ENCODE data around the gene EID2. TPM values are rescaled to one million over a fixed set of nuclear protein-coding genes. Genes with fewer than 3 reads are reported as not detected.

The EID2 gene
- total RNA-seq, 1 donor from 2014 or later: 11.8 TPM

- no peak for DNase-seq (ENCODE audit: low spot score in 2 of 2)
- intact Hi-C loops (cut with DNase I): loop anchor here (10.0 kb wide), 1 partner anchor 456 kb away; the partner anchor contains the start of gene ZNF546
- H3K9me3 ChIP-seq: no peaks in the 10 kb centered on the region
- H3K27me3 ChIP-seq: no peaks in the 10 kb centered on the region
- peaks cover 5 to 16% of the 10 kb centered on the region in 2 donors for H3K4me1 ChIP-seq
- H3K27ac ChIP-seq: peak overlapping the region; percentile 95 to 96
- no peaks in the 10 kb centered on the region for H3K36me3 ChIP-seq
- H3K4me3 ChIP-seq: peak overlapping the region; percentile 77 to 95
- TF ChIP-seq CTCF (IDR thresholded peaks at IDR 0.05): no peak
Measured at GRCh38 chr19:39539165-39539517, 820 bp downstream of the EID2 start.

- Histone ChIP-seq H3K27me3 (no peaks in the 10 kb centered on the region), H3K4me1 (peaks cover 7 to 22% of the 10 kb centered on the region in 2 donors), H3K36me3 (no peaks in the 10 kb centered on the region), H3K4me3 (no peak overlapping the region), H3K9me3 (no peaks in the 10 kb centered on the region), H3K27ac (no peak overlapping the region)
- no peak for TF ChIP-seq CTCF (IDR thresholded peaks at IDR 0.05)
- no peak for DNase-seq (ENCODE audit: low spot score in 2 of 2)
- intact Hi-C loops (cut with DNase I): loop anchor here (2.0 to 10.0 kb wide), 4 partner anchors 143 to 461 kb away; partner anchors contain the start of genes FBL, MED29, PAF1 and SAMD4B
Measured at GRCh38 chr19:39533791-39534190, 6.2 kb downstream of the EID2 start.

GRCh38 chr19:39533003-39533512 is 6.9 kb downstream of the EID2 start:
- H3K9me3 ChIP-seq: no peaks in the 10 kb centered on the region
- TF ChIP-seq CTCF (IDR thresholded peaks at IDR 0.05): no peak
- peak overlapping the region in 1 of 2 donors; percentile 91 for H3K4me3 ChIP-seq
- peaks cover 6 to 16% of the 10 kb centered on the region in 2 donors for H3K4me1 ChIP-seq
- intact Hi-C loops (cut with DNase I): loop anchor here (2.0 to 10.0 kb wide), 4 partner anchors 142 to 462 kb away; partner anchors contain the start of genes FBL, MED29, PAF1 and SAMD4B
- no peaks in the 10 kb centered on the region for H3K36me3 ChIP-seq
- no peak for DNase-seq (ENCODE audit: low spot score in 2 of 2)
- H3K27ac ChIP-seq: no peak overlapping the region
- H3K27me3 ChIP-seq: no peaks in the 10 kb centered on the region

GRCh38 chr19:39532233-39533002 is 7.5 kb downstream of the EID2 start, which contains the start of gene EID2B:
Gene EID2B (minus strand): TSS chr19:39532852. CDS start chr19:39532802, 50 bp downstream.
- Histone ChIP-seq H3K9me3 (no peaks in the 10 kb centered on the region), H3K4me1 (peaks cover 6 to 11% of the 10 kb centered on the region in 2 donors), H3K27me3 (no peaks in the 10 kb centered on the region), H3K4me3 (peak within 1 kb of the TSS; percentile 86 to 91), H3K27ac (peak within 1 kb of the TSS; percentile 74 to 84), H3K36me3 (no peaks in the 10 kb centered on the region)
- intact Hi-C loops (cut with DNase I): loop anchor here (1.0 to 10.0 kb wide), 8 partner anchors 52 to 462 kb away; partner anchors contain the start of genes FBL, MED29, PAF1 and SAMD4B
- TF ChIP-seq CTCF (IDR thresholded peaks at IDR 0.05): peak; percentile 96 to 99 (median 97)
- peak; percentile 76 to 97 for DNase-seq (ENCODE audit: low spot score in 2 of 2)

GRCh38 chr19:39531834-39532232 is 8.1 kb downstream of the EID2 start:
- H3K4me1 ChIP-seq: peaks cover 6 to 11% of the 10 kb centered on the region in 2 donors
- intact Hi-C loops (cut with DNase I): loop anchor here (1.0 to 10.0 kb wide), 8 partner anchors 52 to 463 kb away; partner anchors contain the start of genes FBL, MED29, PAF1 and SAMD4B
- peak overlapping the region; percentile 74 to 84 for H3K27ac ChIP-seq
- H3K36me3 ChIP-seq: no peaks in the 10 kb centered on the region
- no peak for TF ChIP-seq CTCF (IDR thresholded peaks at IDR 0.05)
- no peak for DNase-seq (ENCODE audit: low spot score in 2 of 2)
- H3K4me3 ChIP-seq: peak overlapping the region; percentile 86 to 91
- no peaks in the 10 kb centered on the region for H3K9me3 ChIP-seq
- no peaks in the 10 kb centered on the region for H3K27me3 ChIP-seq
